Sigmoid colon (tissue), 4 donors: Measurements from ENCODE around the gene ZFYVE28.
"Not testable (repeated sequence)": the region's sequence is repeated elsewhere in the genome, so short reads cannot be mapped to it uniquely, and the experiment has no call there.

ENCODE experiments used
- EP300 ChIP-seq, 4 donors: sonication (generic); formaldehyde crosslinking; IDR thresholded peaks; one replicate each; pipeline ENCODE4 v1.6.1; 2017; ENCODE audit warnings: antibody characterized with exemption in 4 of 4
- POLR2A ChIP-seq, 2 donors: fragments of 450-650 bp; IDR thresholded peaks; one replicate each; pipeline ENCODE4 v1.6.1; 2016; ENCODE audit warnings: antibody characterized with exemption in 2 of 2, mild to moderate bottlenecking in 2 of 2, moderate library complexity in 2 of 2
- POLR2AphosphoS5 ChIP-seq, 4 donors: sonication (generic); formaldehyde crosslinking; IDR thresholded peaks; one replicate each; pipeline ENCODE4 v1.6.1; 2017; ENCODE audit warnings: antibody characterized with exemption in 4 of 4
- TF ChIP-seq, protein P1 (sequence below), 4 experiments: fragments of 450-650 bp in 3 of 4; fragments of 200-600 bp in 1 of 4; IDR thresholded peaks; one replicate each; pipeline ENCODE4 v1.5.1; 2016 to 2019; ENCODE audit warnings: antibody characterized with exemption in 4 of 4, mild to moderate bottlenecking in 3 of 4, moderate library complexity in 2 of 4

DNA sequence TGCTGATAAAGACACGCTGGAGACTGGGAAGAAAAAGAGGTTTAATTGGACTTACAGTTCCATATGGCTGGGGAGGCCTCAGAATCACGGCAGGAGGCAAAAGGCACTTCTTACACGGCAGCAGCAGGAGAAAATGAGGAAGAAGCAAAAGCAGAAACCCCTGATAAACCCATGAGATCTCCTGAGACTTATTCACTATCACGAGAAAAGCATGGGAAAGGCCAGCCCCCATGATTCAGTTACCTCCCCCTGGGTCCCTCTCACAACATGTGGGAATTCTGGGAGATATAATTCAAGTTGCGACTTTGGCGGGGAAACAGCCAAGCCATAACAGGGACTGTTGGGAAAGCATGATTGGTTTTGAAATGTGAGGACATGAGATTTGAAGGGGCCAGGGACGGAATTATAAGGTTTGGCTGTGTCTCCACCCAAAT, 35.7 kb downstream of the ZFYVE28 start:
- TF ChIP-seq EP300, POLR2A, POLR2AphosphoS5 (IDR thresholded peaks at IDR 0.05): not testable (repeated sequence)
- TF ChIP-seq, protein P1, sequence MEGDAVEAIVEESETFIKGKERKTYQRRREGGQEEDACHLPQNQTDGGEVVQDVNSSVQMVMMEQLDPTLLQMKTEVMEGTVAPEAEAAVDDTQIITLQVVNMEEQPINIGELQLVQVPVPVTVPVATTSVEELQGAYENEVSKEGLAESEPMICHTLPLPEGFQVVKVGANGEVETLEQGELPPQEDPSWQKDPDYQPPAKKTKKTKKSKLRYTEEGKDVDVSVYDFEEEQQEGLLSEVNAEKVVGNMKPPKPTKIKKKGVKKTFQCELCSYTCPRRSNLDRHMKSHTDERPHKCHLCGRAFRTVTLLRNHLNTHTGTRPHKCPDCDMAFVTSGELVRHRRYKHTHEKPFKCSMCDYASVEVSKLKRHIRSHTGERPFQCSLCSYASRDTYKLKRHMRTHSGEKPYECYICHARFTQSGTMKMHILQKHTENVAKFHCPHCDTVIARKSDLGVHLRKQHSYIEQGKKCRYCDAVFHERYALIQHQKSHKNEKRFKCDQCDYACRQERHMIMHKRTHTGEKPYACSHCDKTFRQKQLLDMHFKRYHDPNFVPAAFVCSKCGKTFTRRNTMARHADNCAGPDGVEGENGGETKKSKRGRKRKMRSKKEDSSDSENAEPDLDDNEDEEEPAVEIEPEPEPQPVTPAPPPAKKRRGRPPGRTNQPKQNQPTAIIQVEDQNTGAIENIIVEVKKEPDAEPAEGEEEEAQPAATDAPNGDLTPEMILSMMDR (IDR thresholded peaks at IDR 0.05) = not testable (repeated sequence)
